Activated CD8-positive, alpha-beta memory T cell treated with anti-CD3 and anti-CD28 coated beads for 48 hours (primary cell): ENCODE results near the gene CCSER2.
"Not testable (repeated sequence)": the region's sequence is repeated elsewhere in the genome, so short reads cannot be mapped to it uniquely, and the experiment has no call there.

Experiments used
- DNase-seq, 3 experiments: peaks; one replicate each; pipeline ENCODE4 v3.0.0-alpha.2; 2020; ENCODE audit warnings: low read depth in 2 of 3, low spot score in 2 of 3

CCSER2 gene

DNA sequence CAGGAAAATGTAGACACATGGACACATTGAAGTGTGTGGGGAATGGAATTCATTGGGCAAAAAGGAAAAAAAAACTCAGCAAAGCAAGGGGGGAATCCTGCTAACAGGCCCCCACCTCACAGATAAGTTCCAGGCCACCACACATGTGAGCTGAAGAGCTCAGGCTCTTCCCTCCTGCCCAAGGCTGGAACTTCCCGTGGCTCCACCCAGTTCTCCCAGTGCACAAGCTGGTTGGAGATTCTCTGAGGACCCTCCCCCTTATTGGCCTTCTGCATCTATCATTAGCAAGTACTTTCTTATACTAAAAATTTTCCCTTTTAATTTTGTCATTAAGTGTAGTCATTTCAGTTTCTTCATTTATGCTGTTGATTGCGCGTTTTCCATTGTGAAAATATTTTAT, 190.8 kb downstream of the CCSER2 start:
- no peak for DNase-seq

DNA sequence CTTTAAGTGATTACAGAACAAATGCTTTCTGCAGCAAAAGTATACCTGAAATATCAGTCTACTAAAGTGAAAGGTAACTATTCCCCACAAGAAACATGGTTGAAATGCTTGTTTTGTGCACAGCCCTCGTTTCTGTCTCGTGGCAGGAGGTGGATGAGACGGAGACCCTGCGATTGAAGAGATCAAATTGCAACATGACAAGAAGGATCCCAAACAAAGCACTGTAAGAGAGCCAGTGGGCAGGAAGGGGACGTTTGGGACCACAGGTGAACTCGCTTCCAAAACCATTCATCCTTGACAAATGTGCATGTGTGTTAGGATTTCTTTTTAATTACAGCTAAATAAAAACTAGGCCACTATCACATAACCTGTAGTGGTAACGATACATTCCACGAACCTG, 192.6 kb downstream of the CCSER2 start:
- DNase-seq: no peak

DNA sequence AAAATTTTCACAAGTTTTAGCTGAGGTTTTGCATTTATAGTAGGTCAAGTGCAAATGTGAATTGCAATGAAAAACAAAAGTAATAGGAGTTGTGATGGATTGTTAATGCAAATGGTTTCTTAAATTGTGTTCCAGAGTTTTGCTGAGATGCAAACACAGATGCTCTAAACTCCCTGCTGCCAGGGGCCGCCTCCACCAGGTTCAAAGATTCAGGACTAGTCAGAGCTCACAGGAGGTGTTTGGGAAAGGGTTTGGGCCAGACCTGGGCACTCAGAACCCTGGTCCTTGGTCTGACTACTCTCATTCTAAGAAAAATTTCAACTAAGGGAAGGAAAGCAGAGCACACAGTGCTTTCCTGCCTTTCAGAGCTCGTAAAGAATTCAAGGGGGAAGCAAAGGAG, 193.1 kb downstream of the CCSER2 start:
- DNase-seq: no peak

DNA sequence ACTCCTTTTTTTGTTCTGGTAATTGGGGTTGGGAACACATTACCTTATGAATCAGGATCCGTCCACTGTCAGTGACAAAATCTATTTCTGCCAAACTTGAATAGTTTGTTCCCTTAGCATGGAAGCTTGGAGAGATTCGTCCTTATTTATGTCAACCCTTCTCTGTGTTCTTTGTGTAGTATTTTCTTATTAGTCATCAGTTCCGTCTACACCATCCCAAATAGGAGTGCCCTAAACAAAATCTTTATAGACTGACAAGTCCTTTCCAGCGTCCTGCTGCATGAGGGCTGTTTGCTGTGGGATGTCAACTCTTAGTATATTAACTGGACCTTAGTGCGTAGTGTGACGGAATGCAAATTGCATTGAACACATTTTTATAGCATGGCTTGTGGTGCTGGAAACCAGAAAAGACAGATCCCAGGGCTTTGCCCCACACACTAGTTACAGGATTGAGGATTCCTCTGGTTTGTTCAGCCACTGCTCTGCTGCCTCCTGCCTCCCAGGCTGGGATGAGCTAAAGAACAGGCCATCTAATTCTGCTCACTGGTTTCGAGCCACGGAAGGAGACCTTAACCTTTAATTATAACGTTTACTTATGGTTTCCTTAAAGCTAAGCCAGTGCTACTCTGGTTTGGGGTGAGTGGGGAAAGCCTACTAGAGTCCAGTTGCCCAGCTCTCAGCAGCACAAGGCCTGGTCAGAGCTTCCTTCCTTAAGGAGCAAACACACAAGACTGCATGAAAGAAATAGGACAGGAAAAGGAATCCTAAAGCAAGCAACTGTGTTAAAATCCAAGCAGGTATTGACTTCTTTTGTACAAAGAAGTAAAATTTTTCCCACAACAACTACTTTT, 194.4 kb downstream of the CCSER2 start:
- DNase-seq: no peak

DNA sequence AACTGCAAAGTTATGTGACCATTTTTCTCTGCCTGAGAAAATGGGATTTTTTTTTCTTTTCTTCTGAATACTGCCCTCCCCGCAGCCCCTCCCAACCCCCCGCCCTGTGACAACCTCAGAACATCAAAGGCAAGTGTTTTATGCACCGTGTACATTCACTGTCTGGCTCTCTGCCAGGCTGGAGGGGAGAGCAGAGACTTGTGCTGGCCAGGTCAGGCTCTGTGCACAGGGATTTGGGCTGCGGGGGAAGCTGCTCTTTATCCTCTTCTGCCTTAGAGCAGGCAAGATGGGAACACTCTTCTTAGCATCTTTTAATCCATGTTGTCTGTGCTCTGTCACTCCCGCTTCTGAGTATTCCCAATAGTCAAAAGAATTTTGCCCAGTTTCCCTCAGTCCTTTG, 195.1 kb downstream of the CCSER2 start:
- DNase-seq: no peak

DNA sequence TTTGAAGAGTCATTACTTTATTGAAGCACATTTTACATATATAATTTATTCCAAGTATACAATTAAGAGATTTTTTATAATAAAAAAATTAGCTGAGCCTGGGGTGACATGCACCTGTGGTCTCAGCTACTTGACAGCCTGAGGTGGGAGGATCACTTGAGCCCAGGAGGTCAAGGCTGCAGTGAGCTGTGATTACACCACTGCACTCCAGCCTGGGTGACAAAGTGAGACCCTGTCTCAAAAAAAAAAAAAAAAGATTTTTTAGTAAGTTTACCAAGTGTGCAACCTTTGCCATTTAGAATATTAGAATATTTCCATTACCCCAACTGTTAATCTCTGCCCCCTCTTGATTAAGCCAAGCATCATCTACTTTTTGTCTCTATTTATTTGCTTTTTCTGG, 196.0 kb downstream of the CCSER2 start:
- no peak for DNase-seq

DNA sequence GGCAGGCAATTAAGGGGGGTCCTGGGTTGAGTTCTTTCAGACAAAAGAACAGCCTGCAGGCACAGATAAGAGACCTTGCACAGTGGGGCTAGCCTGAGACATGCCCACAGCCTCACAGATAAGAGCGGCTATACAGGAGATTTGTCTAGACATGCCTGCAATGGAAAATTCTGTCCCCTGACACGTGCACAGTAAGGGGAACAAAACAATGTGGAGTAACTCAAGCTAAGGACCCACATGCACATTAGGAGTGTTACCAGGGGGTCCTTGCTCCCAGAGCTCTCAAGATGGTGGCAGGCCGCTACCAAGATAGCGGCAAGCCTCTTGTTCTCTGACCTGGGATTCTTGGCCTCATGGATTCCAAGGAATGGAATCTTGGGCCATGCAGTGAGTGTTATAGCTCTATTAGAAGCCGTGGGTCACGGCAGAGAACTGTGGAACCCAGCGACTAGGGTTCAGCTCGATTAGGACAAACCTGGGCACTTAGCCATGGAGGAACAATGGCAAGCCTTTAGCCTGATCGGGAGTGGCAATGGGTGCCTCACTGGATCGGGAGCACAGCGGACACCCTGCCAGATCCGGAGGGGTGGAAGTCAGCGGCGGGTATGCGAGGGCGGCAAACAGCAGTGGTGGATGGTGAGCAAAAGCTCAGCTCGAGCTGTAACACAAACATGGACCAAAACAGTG, 196.9 kb downstream of the CCSER2 start:
- no peak for DNase-seq

DNA sequence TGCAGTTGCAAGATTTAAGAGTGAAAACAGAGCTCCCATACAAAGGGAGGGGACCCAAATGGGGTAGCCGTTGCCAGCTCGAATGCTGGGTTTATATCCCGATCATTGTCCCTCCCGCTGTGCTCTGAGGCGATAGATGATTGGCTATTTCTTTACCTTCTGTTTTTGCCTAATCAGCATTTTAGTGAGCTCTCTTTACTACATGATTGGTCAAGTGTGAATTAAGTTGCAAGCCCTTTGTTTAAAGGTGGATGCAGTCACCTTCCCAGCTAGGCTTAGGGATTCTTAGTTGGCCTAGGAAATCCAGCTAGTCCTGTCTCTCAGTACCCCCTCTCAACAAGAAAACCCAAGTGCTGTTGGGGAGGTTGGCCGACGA, 197.4 kb downstream of the CCSER2 start:
- DNase-seq: not testable (repeated sequence)

DNA sequence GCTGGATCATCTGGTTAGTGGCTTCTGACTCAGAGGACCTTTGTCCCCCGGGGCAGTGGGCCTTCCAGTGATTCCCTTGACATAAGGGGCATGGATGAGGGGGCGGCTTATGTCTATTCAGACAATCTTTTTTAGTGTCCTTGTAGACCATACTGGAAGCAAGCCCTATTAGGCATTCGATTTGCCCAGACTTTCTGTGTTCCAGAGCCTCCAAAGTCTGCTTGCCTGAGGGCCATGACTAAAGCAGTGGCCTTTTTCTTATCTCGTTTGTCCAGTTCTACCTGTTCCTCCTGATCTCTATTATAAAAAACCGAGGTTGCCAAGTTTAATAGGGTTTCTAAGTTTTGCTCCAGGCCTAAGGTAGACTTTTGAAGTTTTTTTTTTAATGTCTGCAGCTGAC, 199.0 kb downstream of the CCSER2 start:
- not testable (repeated sequence) for DNase-seq

DNA sequence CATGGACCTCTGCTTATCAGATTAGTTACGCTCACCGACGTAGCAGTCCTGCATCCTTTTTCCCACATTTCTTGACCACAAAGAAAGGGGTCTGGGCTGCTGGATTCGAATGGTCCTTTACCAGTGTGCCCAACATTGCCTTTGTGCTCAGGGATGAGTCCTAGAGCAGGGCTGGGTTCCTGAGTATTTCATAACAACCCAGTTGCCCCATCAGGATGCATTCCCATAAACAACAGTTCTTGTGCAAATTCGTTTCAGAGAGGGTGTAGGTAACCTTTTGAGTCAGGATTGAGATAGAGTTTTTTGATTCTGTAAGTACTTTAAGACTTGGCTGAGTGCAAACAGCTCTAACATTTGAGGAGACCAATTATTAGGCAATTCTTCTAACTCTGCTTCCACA, 200.1 kb downstream of the CCSER2 start:
- not testable (repeated sequence) for DNase-seq

DNA sequence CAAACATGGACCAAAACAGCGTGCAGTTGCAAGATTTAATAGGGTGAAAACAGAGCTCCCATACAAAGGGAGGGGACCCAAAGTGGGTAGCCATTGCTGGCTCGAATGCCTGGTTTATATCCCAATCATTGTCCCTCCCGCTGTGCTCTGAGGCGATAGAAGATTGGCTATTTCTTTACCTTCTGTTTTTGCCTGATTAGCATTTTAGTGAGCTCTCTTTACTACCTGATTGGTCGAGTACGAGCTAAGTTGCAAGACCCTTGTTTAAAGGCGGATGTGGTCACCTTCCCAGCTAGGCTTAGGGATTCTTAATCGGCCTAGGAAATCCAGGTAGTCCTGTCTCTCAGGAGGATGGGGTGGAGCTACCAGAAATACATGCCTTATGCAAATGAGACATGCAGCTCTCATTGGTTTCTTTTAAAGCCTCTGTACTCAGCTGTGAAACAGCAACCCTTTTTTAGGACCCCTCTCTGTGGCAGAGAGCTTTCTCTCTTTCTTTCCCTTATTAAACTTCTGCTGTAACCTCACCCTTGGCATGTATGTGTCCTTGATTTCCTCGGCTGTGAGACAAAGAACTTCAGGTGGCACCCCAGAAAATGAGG, 202.4 kb downstream of the CCSER2 start:
- DNase-seq: no peak

DNA sequence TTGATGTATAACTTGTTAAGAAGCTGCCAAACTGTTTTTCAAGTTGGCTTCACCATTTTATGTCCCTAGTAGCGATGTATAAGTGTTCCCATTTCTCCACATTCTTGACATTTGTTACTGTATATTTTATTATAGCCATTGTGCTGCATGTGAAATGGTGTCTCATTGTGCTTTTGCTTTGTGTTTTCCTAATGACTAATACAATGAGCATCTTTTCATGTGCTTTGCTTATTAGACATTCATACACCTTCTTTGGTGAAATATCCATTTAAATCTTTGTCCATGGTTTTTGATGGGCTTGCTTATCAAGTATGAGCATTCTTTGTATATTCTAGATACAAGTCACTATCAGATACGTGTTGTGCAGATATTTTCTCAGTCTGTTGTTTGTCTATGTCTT, 203.0 kb downstream of the CCSER2 start:
- DNase-seq: no peak

DNA sequence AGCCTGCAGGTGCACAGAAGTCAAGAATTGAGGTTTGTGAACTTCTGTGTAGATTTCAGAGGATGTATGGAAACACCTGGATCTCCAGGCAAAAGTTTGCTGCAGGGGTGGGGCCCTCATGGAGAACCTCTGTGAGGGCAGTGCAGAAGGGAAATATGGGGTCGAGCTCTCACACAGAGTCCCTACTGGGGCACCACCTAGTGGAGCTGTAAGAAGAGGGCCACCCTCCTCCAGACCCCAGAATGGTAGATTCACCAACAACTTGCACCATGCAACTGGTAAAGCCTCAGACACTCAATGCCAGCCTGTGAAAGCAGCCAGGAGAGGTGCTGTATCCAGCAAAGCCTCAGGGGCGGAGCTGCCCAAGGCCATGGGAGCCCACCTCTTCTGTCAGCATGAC, 205.8 kb downstream of the CCSER2 start:
- no peak for DNase-seq

DNA sequence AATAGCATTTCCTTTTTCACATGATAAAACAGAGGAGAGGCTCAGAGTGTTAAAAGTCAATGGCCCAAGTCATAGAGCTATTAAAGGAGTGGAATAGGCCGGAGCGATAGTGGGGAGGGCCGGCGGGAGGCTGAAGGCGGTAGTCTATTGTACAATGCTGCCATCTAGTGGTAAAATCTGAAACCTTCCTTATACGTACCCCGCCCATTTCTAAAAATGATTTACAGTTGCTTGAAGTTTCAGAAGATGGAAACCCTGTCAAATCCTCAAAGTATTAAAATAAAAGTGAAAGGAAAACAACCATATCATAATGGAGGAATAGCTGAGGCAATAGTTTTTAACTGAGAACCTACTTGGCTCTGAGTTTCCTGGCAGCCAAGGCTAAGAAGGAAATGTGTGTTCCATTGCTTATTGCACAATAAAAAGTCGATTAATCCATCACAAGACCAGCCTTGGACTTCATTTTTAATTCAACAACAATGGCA, 209.1 kb downstream of the CCSER2 start:
- DNase-seq: no peak

DNA sequence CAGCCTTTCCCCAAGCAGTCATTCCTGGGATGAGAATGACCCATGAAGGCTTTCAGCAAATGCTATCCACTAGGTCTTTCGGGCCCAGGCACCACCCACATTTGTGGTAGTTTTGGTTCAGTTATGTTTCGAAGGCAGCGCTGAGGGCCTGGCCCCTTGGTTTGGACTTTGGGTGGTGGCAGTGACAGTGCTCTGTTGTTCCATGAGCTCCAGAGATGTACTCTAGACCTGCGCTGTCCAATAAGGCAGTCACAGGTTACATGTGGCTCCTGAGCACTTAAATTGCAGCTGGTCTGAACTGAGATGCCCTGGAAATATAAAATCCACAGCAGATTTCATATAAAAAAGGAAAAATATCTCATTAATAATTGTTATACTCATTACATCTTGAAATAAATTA, 209.6 kb downstream of the CCSER2 start:
- no peak for DNase-seq

DNA sequence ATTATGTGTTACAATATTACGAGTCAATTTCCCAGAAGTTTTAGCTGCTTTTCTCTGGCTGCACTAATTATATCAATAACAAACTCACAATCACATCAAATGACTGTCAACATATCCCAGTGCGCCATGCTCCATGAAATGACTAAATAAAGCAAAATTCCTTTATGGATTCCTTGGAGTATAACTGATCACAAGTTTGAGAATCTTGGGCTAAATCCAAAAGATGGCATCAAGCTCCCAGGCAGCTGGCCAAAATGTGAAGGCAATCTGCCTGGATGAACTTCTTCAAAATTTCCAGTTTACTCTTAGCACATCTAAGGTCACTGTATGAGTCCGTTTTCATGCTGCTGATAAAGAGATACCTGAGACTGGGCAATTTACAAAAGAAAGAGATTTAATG, 210.8 kb downstream of the CCSER2 start:
- no peak for DNase-seq

DNA sequence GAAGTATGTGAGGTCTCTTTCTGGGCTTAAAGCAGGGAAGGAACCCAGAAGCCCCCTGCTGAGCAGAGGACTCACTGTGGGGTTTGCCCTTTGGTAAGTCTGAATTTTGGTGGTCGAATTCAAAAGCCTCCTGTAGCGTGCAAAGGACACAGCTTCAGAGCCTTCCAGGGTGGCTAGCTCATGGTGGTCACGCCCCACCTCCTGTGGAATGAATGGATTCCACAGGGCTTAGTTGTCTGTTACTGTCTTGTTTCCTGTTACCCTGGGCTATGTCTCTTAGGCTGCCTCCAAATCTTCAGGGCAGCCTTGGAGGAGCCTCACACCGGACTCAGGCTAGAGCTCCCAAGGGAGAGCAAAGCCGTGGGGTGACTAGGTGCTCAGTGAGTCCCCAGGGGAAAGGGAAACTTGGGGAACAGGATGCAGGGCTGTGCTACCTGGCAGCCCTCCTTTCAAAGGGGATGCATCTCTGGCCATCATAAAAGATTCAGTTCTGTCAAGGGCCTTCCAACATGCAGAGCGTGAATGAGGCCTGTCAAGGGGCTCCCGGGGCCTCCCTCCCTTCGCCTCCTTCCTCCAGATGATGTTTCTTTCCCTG, 211.7 kb downstream of the CCSER2 start:
- DNase-seq: no peak

DNA sequence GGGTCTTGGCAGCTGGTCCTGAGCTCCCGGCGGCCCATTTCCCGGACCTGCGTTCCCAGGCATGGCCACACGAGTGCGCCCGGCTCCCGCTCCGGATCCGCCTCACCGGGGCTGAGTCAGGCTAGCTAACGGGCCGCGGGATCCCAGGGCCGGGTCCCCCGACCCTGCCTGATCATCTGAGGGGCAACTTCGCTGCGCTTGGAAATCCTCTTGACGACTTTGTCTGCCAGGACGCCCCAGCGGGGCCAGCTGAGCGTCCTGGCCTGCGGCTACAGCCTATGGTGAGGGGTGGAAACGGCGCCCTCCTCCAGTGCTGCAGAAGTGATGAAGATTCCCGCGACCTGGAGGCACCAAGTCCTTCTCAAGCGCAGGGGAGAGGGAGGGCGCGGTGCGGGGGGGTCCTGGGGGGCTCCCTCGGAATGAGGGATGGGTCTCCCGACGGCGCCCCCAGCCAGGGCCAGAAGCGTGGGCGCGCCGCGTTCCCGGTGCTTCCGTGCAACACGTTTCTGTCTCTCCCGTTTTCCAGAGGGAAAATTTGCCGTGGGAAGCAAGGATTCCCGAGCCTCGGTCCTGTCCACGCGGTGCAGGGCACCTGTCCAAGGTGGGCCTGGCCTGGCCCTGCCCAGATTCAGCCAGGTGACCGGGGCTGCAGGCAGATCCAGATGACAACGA, 212.4 kb downstream of the CCSER2 start:
- peak; percentile 40 to 59 (median 49) for DNase-seq

DNA sequence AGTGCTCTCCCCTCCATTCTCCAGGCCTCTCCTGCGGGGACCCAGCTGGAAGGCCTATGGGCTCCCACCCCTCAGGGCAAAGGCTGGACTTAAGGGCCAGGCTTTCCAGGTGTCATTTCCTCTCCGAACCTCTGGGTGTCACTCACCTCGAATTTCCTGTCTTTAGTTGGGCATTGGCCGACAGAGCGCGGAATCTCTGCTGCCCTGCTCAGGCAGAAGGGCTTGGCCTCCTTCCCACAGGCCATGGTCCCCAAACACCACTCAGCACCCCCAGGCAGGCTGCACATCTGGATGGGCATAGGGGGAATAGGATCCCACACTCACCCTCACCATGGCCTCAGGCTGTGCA, 212.9 kb downstream of the CCSER2 start:
- DNase-seq: no peak

DNA sequence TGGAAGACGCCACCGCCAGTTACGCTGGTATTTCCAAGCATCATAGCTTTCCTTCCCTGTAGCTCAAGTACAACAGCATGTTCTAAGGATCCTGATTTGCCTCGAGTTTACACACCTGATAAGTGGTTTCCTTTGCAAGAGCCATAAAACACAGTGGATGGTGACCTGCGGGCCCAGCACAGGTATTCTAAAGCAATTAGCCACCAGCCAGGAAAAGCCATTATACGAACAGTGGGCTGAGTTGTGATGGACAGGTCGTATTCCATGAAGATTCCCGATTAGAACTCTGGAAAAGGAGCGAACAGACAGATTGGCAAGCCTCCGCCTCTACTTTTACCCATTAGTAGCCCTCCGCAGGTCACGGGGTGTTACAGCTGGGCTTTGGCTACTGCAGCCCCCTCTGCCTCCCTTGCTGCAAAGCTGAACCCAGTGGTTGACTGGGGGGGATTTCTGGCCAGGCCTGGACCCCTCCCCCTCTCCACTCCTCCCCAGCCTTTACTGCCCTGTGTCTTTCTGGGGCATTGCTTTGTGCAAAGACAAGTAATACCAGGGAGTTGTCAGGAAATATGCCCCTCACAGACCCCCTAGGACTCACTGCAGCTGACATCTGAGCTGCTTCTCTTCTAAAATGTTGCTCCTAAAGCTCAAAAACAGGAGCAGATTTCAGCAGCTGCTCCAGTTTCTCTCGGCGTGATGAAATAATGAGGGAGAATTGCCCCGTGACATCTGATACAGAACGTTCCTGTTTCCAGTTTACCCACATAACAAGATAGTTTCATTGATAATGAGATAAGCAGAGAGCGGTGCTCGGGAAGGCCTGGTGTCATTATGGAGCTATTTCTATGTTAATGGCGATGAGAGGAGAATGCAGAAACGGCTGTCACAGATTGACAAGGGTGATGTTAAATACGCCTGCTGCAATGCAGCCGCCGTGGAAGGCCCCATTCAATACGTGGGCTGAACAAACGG, 214.4 kb downstream of the CCSER2 start:
- DNase-seq: no peak
